HCT116 (cell line): ENCODE measurements around the gene TMEM109. TPM values are rescaled to one million over a fixed set of nuclear protein-coding genes. Genes with fewer than 3 reads are reported as not detected.

Experiments
- ATAC-seq: fragments of 200-7000 bp; cut with Tn5 transposase; 2 replicates; pipeline ENCODE4 v1.9.1; 2020; ENCODE audit warnings: mild to moderate bottlenecking, moderate library complexity
- BruUV-seq: library from RNA; stranded (reverse); fragments of 400-500 nt; replicated peaks from 2 replicates; lab custom pipeline; 2021; lab: Mats Ljungman, UMichigan
- CTCF ChIA-PET: fragments of 300-600 bp; sonication (Branson Sonifier 250); formaldehyde crosslinking; loops from one replicate; lab custom pipeline; 2021; ENCODE audit warnings: antibody characterized with exemption; lab: Charles Lee
- POLR2A ChIA-PET: fragments of 300-600, 350-600 bp; sonication (Branson Sonifier 250); formaldehyde crosslinking; loops from one replicate; lab custom pipeline; 2021; ENCODE audit warnings: antibody characterized with exemption; lab: Charles Lee
- RAD21 ChIA-PET, 2 experiments: fragments of 300-600 bp; sonication (Branson Sonifier 250); formaldehyde crosslinking; loops; one replicate each; lab custom pipeline; 2023; ENCODE audit warnings: low total read pairs in 2 of 2; ENCODE audit not compliant: uncharacterized antibody in 2 of 2, unreplicated experiment in 2 of 2, low non-redundant PET in 1 of 2; lab: Charles Lee
- DNase-seq: peaks from one replicate; pipeline ENCODE4 v3.0.0-alpha.2; 2010; ENCODE audit warnings: low read depth, low spot score
- H2AFZ ChIP-seq: fragments of 200-600 bp; shearing (Covaris generic), sonication (generic); 2 replicates; pipeline ENCODE4 v1.6.1; 2017; ENCODE audit warnings: low read depth, mixed run types, mixed read lengths, antibody characterized with exemption, low read length; ENCODE audit not compliant: poor library complexity, severe bottlenecking
- H3K27ac ChIP-seq: 2 replicates; pipeline ENCODE4 v1.5.1; 2012; ENCODE audit warnings: low read depth, low read length
- H3K27me3 ChIP-seq: fragments of 200-600 bp; sonication (generic); 2 replicates; pipeline ENCODE4 v1.6.1; 2016; ENCODE audit warnings: mixed run types, low read length, mixed read lengths; ENCODE audit not compliant: insufficient read depth
- H3K36me3 ChIP-seq, 2 experiments: fragments of 200-500 bp in 1 of 2; fragments of 200-600 bp in 1 of 2; sonication (Bioruptor generic) in 1 of 2; sonication (generic) in 1 of 2; 2 replicates each; pipeline versions ENCODE4 v1.5.1 to v1.6.1; 2014 to 2016; ENCODE audit warnings: low read length in 2 of 2, inconsistent platforms in 1 of 2, mixed read lengths in 1 of 2, mixed run types in 1 of 2; ENCODE audit not compliant: insufficient read depth in 2 of 2, control insufficient read depth in 1 of 2
- H3K4me1 ChIP-seq, 2 experiments: fragments of 200-600 bp in 1 of 2; sonication (generic) in 1 of 2; 2 replicates each; pipeline versions ENCODE4 v1.5.1 to v1.6.1; 2012 to 2017; ENCODE audit warnings: low read length in 2 of 2, inconsistent platforms in 1 of 2, mild to moderate bottlenecking in 1 of 2, mixed read lengths in 1 of 2, mixed run types in 1 of 2, moderate library complexity in 1 of 2; ENCODE audit not compliant: insufficient read depth in 2 of 2, control insufficient read depth in 1 of 2
- H3K4me2 ChIP-seq: fragments of 200-600 bp; sonication (generic); 2 replicates; pipeline ENCODE4 v1.6.1; 2017; ENCODE audit warnings: mixed run types, low read length, mixed read lengths
- H3K4me3 ChIP-seq, 2 experiments: fragments of 200-600 bp in 1 of 2; sonication (generic) in 1 of 2; replicated peaks in 1 of 2; 2 replicates each; pipeline ENCODE4 v1.5.1; 2011 to 2016; ENCODE audit warnings: low read length in 2 of 2, control low read depth in 1 of 2, low read depth in 1 of 2, mild to moderate bottlenecking in 1 of 2, mixed read lengths in 1 of 2, mixed run types in 1 of 2
- H3K79me2 ChIP-seq: fragments of 200-600 bp; sonication (generic); 2 replicates; pipeline ENCODE4 v1.6.1; 2017; ENCODE audit warnings: mild to moderate bottlenecking, mixed run types, low read length, moderate library complexity, mixed read lengths; ENCODE audit not compliant: insufficient read depth
- H3K9ac ChIP-seq: fragments of 200-600 bp; sonication (generic); 2 replicates; pipeline ENCODE4 v1.6.1; 2016; ENCODE audit warnings: low read length, mixed read lengths
- H3K9me2 ChIP-seq: fragments of 200-600 bp; sonication (generic), shearing (Covaris generic); 2 replicates; pipeline ENCODE4 v1.6.1; 2017; ENCODE audit warnings: mixed run types, mild to moderate bottlenecking, moderate library complexity; ENCODE audit not compliant: insufficient read depth
- H3K9me3 ChIP-seq, 2 experiments: fragments of 200-500 bp in 1 of 2; fragments of 200-600 bp in 1 of 2; sonication (Bioruptor generic) in 1 of 2; sonication (generic) in 1 of 2; 2 replicates each; pipeline ENCODE4 v1.6.1; 2014 to 2017; ENCODE audit warnings: low read length in 2 of 2, mixed read lengths in 2 of 2, inconsistent platforms in 1 of 2, low read depth in 1 of 2, mild to moderate bottlenecking in 1 of 2, mixed run types in 1 of 2, moderate library complexity in 1 of 2; ENCODE audit not compliant: control insufficient read depth in 1 of 2, insufficient read depth in 1 of 2
- H4K20me1 ChIP-seq: fragments of 200-600 bp; sonication (generic), shearing (Covaris generic); 2 replicates; pipeline ENCODE4 v1.6.1; 2017; ENCODE audit warnings: mixed run types, mild to moderate bottlenecking, moderate library complexity; ENCODE audit not compliant: insufficient read depth
- ATF3 ChIP-seq: IDR thresholded peaks from 2 replicates; pipeline ENCODE4 v1.6.1; 2012
- EGR1 ChIP-seq: IDR thresholded peaks from 2 replicates; pipeline ENCODE4 v1.6.1; 2012; ENCODE audit warnings: low read depth
- EZH2 ChIP-seq: fragments of 200-600 bp; sonication (generic); IDR thresholded peaks from 2 replicates; pipeline ENCODE4 v1.6.1; 2017; ENCODE audit warnings: antibody characterized with exemption, mixed run types
- POLR2A ChIP-seq: IDR thresholded peaks from 2 replicates; pipeline ENCODE4 v1.7.0; 2011; ENCODE audit warnings: borderline replicate concordance; ENCODE audit not compliant: insufficient read depth, insufficient read length; ENCODE audit errors: extremely low read depth
- RAD21 ChIP-seq: IDR thresholded peaks from 2 replicates; pipeline ENCODE4 v1.6.1; 2012; ENCODE audit warnings: low read depth, mild to moderate bottlenecking
- REST ChIP-seq: IDR thresholded peaks from 2 replicates; pipeline ENCODE4 v1.6.1; 2012; ENCODE audit warnings: low read depth
- SRF ChIP-seq: IDR thresholded peaks from 2 replicates; pipeline ENCODE4 v1.6.1; 2012; ENCODE audit warnings: low read depth
- YY1 ChIP-seq: IDR thresholded peaks from 2 replicates; pipeline ENCODE4 v1.6.1; 2011; ENCODE audit warnings: low read length, low read depth, moderate library complexity, mild to moderate bottlenecking; ENCODE audit not compliant: insufficient replicate concordance; ENCODE audit errors: extremely low read depth
- ZBTB33 ChIP-seq: IDR thresholded peaks from 2 replicates; pipeline ENCODE4 v1.6.1; 2011; ENCODE audit warnings: mild to moderate bottlenecking, low read length, moderate library complexity; ENCODE audit not compliant: insufficient replicate concordance; ENCODE audit errors: extremely low read depth
- intact Hi-C: fragments of 100-400 bp; cut with micrococcal nuclease; formaldehyde crosslinking; loops from 2 replicates; pipeline ENCODE4 v1.10.0; 2022
- total RNA-seq: library from RNA; stranded (reverse); gene quantifications from one replicate; pipeline ENCODE4 v1.2.1, GENCODE V29; 2021; ENCODE audit not compliant: unreplicated experiment

The TMEM109 gene
- total RNA-seq, 1 experiment from 2014 or later = 44.4 TPM

- Histone ChIP-seq H3K9ac (no peak overlapping the region), H3K27me3 (no peaks in the 10 kb centered on the region), H3K4me2 (no peak overlapping the region), H3K4me3 (no peak overlapping the region), H3K9me2 (no peaks in the 10 kb centered on the region), H3K4me1 (peaks cover 18 to 43% of the 10 kb centered on the region in 2 experiments), H2AFZ (no peak overlapping the region), H3K79me2 (peaks cover 31% of the 10 kb centered on the region), H3K27ac (no peak overlapping the region), H4K20me1 (no peaks in the 10 kb centered on the region), H3K9me3 (no peaks in the 10 kb centered on the region), H3K36me3 (peaks cover 0 to 3% of the 10 kb centered on the region in 2 experiments; a peak in 1 of 4 replicates)
- RAD21 ChIA-PET = no interaction called here
- CTCF ChIA-PET = interaction anchor here (1.6 kb wide), 1 partner anchor 13 kb away, joined by 3 read pairs; no protein-coding TSS in a partner anchor
- DNase-seq (no peak), ATAC-seq (no peak)
- no TSS peak for BruUV-seq
- intact Hi-C loops = loop anchor here (10.0 kb wide), 1 partner anchor 272 kb away; no protein-coding TSS in a partner anchor
- POLR2A ChIA-PET = no interaction called here
- TF ChIP-seq RAD21 = no peak
- no peak for TF ChIP-seq SRF
- TF ChIP-seq EZH2 = no peak
- no peak for TF ChIP-seq YY1
- TF ChIP-seq REST = no peak
- TF ChIP-seq POLR2A = no peak
- TF ChIP-seq ATF3 = no peak
- TF ChIP-seq ZBTB33 = no peak
- no peak for TF ChIP-seq EGR1
Measured at GRCh38 chr11:60912223-60912850, 1.6 kb upstream of the TMEM109 start.
